HG03520 (cell line): ENCODE data around the gene RHBG.
"Not testable (repeated sequence)": the region's sequence is repeated elsewhere in the genome, so short reads cannot be mapped to it uniquely, and the experiment has no call there.

Source experiments
- ATAC-seq: cut with Tn5 transposase; IDR thresholded peaks from one replicate; pipeline ENCODE4 v1.9.1; 2021; ENCODE audit warnings: mild to moderate bottlenecking, moderate library complexity; ENCODE audit not compliant: unreplicated experiment

RHBG gene

DNA sequence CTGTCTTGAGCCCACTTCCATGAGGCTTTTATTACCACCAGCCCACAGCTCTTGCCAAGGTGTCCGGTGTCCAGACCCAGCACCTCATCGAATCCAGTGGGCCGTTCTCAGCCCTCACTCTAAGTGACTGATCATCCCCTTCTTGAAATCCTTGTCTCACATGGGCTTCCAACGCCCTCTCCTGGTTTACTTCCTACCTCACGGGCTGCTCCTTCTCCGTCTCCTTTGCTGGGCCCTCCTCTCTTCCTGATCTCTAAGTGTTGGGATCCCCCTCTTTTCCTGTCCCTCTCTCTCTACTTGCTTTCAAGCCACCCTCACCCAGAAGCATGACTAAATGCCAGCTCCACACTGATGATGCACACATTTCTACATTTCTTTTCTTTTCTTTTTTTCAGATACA, 9.0 kb upstream of the RHBG start:
- ATAC-seq: no peak

DNA sequence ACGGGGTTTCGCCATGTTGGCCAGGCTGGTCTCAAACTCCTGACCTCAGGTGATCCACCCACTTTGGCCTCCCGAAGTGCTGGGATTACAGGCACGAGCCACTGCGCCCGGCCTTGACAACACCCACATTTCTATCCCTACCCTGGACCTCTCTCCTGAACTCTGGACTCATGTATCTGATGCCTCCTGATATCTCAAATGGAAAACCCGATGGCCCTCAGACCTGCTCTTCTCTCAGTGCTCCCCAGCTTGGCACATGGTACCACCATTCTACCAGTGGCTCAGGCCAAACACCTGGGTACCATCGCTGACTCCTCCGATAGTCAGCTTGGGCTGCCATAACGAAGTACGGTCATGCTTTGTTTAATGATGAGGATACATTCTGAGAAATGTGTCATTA, 8.5 kb upstream of the RHBG start:
- no peak for ATAC-seq

DNA sequence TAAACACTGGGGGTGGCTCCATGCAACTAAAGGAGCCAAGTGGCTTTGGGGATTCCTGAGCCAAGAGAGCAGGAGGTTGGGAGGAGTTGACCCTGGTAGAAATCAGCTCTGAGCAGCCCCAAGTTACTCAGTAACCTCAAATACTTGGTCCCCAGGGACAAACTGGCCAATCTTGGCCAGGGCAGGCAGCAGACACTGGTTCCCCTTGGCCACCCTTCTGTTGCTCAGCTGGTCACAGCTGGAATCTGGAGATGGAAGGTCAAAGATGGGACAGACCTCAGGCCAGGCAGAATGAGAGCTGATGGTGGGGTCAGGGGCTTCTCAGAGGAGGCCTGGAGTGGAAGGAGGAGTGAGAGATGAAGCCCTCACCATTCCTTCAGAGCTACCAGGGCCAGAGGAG, 3.3 kb upstream of the RHBG start:
- ATAC-seq: no peak

DNA sequence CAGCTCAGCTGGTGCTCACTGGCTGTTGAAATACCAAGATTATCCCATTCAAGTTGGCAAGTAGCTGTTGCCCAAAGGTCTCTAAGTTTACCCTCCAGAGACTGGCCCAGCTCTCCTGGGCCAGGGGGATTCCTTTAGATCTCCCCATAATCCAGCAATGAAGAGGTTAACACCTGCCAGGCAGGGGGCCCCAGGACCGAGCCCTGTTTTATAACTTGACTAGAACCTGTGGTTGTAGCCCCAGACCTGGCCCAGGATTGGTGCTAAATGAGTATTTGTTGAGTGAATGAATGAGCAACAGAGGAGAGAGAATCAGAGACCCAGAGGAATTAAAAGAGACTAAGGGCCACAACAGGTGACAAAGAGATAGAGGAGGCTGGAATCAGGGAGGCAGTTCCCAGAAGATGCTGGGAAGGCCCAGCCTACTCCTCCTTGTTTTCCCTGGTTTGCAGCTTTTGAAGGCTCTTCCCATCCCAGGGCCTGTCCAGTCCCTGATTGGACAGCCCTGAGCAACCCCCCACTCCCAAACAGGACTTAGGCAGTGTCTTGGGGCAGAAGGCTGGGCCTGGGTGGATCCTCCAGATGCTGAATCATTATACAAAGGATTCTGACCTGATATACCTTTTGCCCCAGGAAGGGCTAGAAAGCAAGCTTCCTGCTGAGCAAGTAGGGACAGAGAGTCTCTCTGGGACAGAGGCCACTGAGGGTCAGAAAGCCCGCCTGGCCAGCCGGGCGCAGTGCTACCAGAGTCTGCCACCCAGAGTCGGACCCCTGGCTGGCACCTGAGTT, 2.4 kb upstream of the RHBG start:
- ATAC-seq: no peak

DNA sequence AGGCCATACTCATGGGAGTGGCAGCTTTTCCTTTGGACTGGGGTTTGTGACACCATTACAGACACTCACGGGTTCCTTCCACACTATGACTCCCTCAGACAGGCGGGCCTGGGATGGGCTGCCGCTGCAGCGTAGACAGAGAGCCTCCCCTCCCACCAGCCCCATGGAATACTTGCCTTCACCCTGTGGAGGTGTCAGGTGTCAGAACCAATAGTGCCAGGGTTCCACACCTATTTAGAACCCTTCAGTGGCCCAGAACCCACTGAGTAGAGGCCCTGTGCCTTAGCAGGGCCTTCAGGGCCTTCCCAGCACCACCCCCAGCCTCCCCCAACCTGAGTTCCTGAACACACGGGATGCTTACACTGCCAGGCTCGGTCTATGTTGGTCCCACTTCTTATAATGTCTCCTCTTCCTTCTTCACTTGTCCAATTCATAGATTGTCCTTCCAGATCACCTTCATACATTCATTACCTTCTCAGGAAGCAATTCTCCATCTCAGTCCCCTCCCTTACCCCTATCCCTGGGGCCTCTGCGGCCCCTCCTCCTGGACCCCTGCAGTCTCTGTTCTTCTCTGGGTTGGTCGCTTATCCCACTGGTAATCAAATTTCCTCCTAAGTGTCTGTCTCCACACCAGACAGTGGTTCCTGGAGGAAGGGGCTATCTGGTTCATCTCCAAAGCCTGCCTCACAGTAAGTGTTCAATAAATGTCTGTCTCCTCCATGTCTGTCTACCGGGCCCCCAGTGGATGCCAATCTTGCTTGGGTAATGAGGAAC, 1.4 kb upstream of the RHBG start:
- no peak for ATAC-seq

DNA sequence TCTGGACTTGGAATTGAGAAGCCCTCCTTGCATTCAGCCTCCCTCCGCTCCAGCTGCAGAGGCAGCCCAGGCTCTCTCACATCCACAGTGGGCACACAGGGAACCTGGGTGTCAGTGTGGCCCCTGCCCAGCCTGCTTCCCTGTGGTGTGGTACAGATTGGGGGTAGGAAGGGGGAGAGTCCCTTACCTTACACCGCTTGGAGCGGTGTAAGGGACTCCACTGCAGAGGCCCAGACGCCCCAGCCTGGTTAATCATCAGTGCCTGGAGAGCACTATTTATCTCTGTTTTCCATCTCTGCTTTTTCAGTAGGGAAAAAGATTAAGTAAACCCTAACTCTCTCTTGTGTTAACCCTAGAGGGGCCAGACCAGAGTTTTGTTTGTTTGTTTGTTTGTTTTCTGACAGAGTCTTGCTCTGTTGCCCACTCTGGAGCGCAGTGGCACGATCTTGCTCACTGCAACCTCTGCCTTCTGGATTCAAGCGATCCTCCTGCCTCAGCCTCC, 803 bp upstream of the RHBG start:
- ATAC-seq: no peak

DNA sequence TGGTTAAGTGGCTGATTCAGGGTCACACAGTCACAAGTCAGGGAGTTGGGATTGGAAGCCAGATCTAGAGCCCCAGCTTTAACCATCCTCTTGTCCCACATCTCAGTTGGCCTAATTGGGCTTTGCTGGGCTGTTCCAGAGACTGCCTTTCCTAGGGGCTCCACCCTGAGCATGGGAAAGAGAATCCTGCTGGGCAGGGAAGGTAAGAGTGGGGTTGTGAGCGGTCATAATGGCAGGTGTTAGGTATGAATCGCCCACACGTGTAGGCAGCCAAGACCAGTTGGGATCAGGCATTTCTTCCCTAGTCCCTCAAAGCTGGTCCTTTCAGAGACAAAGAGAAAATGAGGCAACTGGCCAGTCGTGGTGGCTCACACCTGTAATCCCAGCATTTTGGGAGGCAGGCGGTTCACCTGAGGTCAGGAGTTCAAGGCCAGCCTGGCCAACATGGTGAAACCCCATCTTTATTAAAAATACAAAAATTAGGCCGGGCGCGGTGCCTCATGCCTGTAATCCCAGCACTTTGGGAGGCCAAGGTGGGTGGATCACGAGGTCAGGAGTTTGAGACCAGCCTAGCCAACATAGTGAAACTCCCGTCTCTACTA, 775 bp downstream of the RHBG start:
- ATAC-seq: not testable (repeated sequence)

DNA sequence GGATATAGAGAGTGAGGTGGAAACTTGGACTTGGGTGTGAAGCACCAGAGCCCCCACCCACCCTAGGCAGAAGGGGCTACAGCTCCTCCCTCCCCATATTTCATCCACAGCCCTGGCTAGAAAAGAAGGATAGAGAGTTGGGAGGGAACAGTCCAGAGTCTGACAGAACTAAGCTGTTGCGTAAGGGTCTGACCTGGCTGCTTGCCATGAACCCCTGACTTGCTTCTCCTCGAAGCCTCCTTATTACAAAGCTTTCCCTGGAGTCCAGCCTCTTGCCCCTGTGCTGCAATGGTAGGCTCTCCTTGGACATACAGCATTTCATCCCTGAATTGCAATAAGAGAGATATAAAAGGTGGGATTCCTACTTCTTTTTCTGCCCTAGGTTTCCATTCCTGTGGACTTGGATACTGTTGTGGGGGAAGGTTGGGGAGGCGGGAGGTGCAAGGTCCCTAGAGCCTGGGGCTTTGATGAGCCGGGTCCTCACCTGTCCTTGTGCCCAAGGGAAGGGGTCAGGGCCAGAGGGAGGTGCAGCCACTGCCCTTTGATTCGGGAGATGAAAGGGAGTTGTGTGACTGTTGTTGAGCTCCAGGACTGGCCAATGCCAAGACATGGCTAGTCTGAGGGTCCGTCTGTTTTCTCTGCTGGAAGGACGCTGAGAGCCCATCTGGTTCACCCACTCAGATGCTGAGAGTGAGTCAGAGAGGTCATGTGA, 2.7 kb downstream of the RHBG start:
- no peak for ATAC-seq

DNA sequence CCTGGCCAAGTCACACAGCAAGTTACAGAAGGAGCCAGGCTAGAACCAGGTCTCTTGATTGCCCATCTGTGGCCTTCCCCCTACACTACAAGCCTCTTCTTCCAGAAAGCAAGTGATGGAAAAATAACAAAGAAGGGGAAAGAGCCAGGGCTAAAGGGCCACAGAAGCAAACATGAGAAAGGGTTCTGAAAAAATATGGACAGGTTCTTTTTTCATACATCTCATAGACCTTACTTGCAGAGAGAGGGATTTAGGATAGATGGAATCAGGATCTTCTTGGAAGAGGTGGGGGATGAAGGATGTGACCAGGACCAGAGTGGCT, 3.2 kb downstream of the RHBG start:
- no peak for ATAC-seq

DNA sequence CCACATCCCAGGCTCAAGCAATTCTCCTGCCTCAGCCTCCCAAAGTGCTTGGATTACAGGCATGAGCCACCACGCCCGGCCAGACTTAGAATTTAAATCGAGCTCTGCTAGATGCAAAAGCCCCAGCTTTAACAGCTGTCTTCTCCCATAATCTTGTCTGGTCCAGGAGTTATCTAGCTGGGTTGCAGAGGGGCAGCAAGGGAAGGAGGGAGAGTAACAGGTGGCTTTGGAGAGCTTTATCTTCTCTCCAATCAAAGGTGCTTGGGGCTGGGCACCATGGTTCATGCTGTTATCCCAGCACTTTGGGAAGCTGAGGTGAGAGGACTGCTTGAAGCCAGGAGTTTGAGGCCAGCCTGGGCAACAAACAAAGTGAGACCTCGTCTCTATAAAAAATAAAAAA, 3.9 kb downstream of the RHBG start:
- no peak for ATAC-seq

DNA sequence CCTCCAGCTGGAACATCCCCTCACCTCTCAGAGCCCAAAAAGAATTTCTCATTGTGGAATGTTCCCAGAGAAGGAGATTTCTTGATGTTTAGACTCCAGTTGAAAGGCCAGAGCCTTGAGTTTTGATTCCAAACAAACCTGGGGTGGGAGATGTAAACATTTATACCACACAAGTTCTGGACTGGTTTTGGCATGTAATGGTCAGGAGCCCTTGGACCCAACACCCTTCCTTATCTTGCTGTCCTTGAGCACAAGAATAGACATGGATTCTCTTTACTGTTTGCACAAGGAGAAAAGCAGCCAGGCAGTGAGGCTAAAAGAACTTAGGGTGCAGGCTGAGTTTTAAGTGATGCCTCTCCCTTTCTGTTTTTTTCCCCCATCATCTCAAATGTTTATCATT, 4.5 kb downstream of the RHBG start:
- ATAC-seq: no peak

DNA sequence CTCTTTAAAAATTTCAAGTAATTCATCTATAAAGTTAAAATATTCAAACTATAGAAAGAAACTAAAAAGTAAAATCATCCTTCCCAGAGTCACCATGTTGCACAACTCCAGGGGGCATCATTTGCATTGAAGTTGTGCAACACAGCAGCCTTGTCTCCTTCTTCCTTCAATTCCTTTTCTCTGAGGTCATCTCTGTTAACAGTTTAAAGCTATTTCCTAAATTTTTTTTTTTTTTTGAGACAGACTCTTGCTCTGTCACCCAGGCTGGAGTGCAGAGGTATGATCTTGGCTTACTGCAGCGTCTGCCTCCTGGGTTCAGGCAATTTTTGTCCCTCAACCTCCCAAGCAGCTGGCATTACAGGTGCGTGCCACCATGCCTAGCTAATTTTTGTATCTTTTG, 7.1 kb downstream of the RHBG start:
- ATAC-seq: no peak

DNA sequence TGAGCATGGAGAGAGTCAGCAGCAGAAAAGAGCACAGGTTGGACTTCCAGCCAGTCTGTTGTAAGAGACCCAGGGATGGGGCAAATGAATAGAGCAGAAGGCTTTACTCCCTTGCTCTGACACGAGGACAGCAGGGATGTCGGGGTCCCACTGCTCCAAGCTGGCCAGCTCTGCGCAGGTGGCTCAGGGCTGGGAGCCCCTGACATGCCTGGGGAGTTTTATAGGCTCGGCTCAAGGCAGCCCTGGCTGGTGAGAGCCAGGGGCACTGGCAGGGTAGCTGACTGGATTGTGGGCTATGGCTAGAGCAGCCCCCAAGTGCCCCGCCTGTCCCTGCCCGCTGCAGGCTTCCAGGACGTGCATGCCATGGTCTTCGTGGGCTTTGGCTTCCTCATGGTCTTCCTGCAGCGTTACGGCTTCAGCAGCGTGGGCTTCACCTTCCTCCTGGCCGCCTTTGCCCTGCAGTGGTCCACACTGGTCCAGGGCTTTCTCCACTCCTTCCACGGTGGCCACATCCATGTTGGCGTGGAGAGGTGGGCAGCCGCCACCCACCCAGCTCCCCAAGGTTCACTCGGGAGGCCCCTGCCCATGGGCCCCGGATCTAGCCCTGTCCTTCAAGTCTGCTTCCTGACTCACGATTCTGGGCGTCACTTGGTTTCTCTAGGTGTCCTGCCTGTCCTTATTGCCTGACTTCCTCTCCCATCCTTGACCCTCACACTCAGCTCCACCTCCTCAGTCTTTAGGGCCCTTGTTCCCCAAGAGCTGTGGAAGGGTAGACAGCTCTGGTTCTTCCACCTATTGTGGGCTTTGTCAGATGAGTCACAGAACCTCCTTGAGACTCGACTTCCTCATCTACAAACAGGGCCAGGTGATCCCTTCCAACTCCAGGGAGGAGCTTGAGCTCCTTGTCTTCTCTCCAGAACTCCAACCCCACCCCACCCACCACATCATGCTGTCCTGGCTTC, 8.2 kb downstream of the RHBG start:
- ATAC-seq: no peak

DNA sequence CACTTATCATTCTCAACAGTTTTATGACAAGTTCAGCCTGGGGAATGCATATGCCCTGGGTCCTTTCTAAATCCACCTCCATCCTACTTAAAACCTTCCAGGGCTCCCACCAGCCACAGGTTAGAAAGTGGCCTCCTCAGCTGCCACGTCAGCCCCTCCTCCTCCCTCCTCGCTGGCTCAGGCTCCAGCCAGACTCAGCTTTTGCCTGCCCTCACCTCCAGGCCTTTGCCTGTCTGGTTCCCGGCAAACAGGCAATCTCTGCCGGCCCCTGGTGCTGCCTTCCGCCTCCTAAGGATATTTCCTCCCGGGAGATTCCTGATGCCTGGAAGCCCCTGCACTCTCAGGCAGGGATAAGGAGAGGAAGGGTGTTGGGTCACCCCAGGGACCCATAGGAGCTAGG, 9.5 kb downstream of the RHBG start:
- no peak for ATAC-seq

DNA sequence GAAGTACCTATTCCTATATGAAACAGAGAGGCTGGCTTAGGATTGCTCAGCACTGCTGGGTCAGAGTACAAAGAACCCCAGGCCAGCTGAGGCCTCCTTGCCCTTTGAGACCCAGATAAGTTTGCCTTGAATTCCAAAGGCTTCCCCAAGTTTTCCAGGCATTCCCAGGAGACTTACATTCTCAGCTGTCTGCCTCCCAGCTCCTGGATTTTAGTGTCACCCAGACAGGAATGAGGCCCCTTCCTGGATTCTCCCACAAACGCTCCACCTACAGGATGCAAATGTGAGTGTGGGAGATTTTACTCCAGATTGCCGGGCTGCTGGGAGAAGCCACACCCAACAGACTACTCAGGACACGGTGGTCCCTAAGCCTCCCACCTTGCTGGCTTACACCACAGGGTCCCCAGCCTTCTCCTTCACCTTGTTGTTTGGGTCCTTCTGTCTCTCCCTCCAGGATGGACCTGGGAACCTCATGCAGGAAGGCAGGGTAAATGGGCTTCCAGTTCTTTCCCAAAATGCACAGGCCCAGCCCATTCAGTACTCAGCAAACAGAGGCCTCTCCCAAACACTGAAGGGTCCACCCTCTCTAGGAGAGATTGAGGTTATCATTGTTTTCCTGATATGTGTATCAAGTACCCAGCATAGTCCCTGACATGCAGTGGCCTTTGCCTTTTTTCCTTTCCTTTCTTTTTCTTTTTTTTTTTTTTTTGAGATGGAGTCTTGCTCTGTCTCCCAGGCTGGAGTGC, 10.6 kb downstream of the RHBG start:
- ATAC-seq: no peak

DNA sequence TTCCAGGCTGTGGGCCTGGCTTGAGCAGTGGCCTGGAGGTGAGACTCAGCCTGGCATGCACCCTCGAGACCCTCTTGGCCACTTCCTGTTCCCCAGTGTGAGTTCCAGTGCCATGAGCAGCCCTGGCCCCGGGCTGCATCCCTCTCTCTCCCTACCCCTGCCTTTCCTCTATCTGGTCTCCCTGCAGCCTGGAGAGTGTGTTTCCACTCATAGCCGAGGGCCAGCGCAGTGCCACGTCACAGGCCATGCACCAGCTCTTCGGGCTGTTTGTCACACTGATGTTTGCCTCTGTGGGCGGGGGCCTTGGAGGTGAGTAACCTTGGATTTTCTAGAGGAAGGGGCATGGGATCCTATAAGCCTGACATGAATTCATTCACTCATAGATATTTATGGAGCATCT, 13.6 kb downstream of the RHBG start:
- no peak for ATAC-seq

DNA sequence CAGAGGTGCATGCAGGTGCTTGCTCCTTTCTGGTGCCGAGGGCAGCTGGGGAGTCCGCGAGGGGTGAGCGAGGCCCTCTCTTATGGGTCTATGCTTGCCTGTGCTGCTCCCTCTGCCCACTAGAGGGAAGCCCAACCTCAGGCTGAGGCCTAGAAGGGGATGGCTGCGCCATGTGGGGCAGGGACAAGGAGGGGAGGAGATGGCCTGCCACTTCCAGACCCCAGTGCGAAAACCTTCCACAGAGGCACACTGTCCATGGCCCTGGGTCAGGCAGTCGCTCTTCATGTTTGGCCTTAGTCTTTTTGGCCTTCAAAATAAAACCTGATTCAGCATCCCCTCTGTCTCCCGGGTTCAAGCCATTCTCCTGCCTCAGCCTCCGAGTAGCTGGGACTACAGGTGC, 14.0 kb downstream of the RHBG start:
- no peak for ATAC-seq

DNA sequence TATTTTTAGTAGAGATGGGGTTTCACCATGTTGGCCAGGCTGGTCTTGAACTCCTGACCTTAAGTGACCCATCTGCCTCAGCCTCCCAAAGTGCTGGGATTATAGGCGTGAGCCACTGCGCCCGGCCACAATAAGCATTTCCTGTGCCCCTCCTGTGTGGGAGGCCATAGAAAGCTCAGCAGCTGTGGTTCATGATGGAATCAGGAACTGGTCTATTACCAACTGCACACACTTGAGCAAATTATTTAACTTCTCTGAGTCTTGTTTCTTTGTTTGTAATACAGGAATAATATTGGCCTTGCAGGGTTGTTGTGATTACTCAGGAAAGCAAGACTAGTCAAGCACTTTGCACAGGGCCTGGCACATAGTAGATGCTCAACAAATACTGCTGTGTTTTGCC, 15.0 kb downstream of the RHBG start:
- ATAC-seq: no peak

DNA sequence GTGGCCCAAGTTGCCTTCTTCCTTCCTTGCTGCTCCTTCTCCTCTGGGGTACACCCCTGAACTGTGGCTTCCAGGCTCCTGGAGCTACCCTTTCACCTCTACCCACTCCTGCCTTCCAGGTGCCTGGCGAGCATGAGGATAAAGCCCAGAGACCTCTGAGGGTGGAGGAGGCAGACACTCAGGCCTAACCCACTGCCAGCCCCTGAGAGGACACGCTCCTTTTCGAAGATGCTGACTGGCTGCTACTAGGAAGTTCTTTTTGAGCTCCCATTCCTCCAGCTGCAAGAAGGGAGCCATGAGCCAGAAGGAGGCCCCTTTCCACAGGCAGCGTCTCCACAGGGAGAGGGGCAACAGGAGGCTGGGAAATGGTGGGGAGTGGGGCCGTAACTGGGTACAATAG, 15.6 kb downstream of the RHBG start:
- ATAC-seq: no peak
